Measurements from ENCODE around the gene FXYD1.

DNA sequence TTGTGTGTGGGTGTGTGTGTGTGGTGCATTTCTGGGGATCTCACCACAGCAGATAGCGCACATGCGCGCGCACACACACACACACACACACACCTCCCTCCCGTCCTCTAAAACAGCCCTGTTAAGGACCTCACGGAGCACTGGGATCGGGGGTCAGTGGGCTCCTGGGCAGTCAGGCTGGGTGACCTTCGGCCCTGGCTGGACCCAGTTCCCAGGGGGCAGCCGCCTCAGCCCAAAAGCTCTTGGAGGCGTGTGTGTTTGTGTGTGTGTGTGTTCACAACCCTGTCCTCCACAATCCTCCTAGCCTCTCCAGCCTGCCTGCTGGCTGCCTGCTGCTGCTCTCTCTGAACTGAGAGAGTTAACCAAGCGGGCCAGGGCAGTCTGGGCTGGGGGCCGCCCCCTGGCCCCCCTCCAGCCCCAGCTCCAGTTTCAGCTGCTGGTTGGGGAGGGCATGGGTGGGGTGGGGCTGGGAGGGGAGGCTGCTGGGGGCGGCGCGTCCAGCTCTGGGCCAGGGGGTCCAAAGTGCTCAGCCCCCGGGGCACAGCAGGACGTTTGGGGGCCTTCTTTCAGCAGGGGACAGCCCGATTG lies at the start of gene FXYD1:
- TF ChIP-seq, protein P1, sequence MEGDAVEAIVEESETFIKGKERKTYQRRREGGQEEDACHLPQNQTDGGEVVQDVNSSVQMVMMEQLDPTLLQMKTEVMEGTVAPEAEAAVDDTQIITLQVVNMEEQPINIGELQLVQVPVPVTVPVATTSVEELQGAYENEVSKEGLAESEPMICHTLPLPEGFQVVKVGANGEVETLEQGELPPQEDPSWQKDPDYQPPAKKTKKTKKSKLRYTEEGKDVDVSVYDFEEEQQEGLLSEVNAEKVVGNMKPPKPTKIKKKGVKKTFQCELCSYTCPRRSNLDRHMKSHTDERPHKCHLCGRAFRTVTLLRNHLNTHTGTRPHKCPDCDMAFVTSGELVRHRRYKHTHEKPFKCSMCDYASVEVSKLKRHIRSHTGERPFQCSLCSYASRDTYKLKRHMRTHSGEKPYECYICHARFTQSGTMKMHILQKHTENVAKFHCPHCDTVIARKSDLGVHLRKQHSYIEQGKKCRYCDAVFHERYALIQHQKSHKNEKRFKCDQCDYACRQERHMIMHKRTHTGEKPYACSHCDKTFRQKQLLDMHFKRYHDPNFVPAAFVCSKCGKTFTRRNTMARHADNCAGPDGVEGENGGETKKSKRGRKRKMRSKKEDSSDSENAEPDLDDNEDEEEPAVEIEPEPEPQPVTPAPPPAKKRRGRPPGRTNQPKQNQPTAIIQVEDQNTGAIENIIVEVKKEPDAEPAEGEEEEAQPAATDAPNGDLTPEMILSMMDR (conservative IDR thresholded peaks at IDR 0.05; ENCODE audit: low read depth in 2 of 2) = no peak
- TF ChIP-seq CREB1 (CRISPR knock-in tag; IDR thresholded peaks at IDR 0.05; ENCODE audit: low read depth) (no peak), EZH2 (IDR thresholded peaks at IDR 0.05; ENCODE audit: low read depth, unreplicated experiment) (no peak), POLR2AphosphoS5 (IDR thresholded peaks at IDR 0.05; ENCODE audit: low read depth) (no peak), ZNF114 (CRISPR knock-in tag; IDR thresholded peaks at IDR 0.05) (no peak)
- TF ChIP-seq, protein P2, sequence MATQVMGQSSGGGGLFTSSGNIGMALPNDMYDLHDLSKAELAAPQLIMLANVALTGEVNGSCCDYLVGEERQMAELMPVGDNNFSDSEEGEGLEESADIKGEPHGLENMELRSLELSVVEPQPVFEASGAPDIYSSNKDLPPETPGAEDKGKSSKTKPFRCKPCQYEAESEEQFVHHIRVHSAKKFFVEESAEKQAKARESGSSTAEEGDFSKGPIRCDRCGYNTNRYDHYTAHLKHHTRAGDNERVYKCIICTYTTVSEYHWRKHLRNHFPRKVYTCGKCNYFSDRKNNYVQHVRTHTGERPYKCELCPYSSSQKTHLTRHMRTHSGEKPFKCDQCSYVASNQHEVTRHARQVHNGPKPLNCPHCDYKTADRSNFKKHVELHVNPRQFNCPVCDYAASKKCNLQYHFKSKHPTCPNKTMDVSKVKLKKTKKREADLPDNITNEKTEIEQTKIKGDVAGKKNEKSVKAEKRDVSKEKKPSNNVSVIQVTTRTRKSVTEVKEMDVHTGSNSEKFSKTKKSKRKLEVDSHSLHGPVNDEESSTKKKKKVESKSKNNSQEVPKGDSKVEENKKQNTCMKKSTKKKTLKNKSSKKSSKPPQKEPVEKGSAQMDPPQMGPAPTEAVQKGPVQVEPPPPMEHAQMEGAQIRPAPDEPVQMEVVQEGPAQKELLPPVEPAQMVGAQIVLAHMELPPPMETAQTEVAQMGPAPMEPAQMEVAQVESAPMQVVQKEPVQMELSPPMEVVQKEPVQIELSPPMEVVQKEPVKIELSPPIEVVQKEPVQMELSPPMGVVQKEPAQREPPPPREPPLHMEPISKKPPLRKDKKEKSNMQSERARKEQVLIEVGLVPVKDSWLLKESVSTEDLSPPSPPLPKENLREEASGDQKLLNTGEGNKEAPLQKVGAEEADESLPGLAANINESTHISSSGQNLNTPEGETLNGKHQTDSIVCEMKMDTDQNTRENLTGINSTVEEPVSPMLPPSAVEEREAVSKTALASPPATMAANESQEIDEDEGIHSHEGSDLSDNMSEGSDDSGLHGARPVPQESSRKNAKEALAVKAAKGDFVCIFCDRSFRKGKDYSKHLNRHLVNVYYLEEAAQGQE (IDR thresholded peaks at IDR 0.05; ENCODE audit: unreplicated experiment) = no peak
